Osteocyte (in vitro differentiated cells): ENCODE data around the gene CNTN5. TPM values are rescaled to one million over a fixed set of nuclear protein-coding genes. Genes with fewer than 3 reads are reported as not detected.

Source experiments
- DNase-seq: peaks from one replicate; pipeline ENCODE4 v3.0.0; 2021; ENCODE audit warnings: mixed read lengths; ENCODE audit not compliant: unreplicated experiment; ENCODE audit errors: extremely low spot score
- H3K27ac Mint-ChIP-seq: one replicate; pipeline ENCODE4 v1.8.0; 2021; ENCODE audit warnings: mild to moderate bottlenecking, mixed read lengths; ENCODE audit not compliant: unreplicated experiment
- H3K27me3 Mint-ChIP-seq: one replicate; pipeline ENCODE4 v1.8.0; 2021; ENCODE audit warnings: mixed read lengths; ENCODE audit not compliant: unreplicated experiment
- H3K36me3 Mint-ChIP-seq: one replicate; pipeline ENCODE4 v1.8.0; 2021; ENCODE audit warnings: mixed read lengths; ENCODE audit not compliant: unreplicated experiment
- H3K4me1 Mint-ChIP-seq: one replicate; pipeline ENCODE4 v1.8.0; 2021; ENCODE audit warnings: mixed read lengths; ENCODE audit not compliant: unreplicated experiment
- H3K4me3 Mint-ChIP-seq: one replicate; pipeline ENCODE4 v1.8.0; 2021; ENCODE audit warnings: mild to moderate bottlenecking, moderate library complexity, mixed read lengths; ENCODE audit not compliant: unreplicated experiment
- H3K9me3 Mint-ChIP-seq: one replicate; pipeline ENCODE4 v1.8.0; 2021; ENCODE audit warnings: mixed read lengths; ENCODE audit not compliant: unreplicated experiment
- total RNA-seq: library from RNA; stranded (reverse); gene quantifications from 2 replicates; pipeline ENCODE4 v1.2.1, GENCODE V29; 2021
- TF ChIP-seq, protein P1 (sequence below): fragments of 200-600 bp; sonication (generic); IDR thresholded peaks from 2 replicates; pipeline ENCODE4 v1.5.0; 2021; ENCODE audit warnings: antibody characterized with exemption, mild to moderate bottlenecking, moderate library complexity

The CNTN5 gene
- total RNA-seq, 1 donor from 2014 or later = 0.30 TPM

DNA sequence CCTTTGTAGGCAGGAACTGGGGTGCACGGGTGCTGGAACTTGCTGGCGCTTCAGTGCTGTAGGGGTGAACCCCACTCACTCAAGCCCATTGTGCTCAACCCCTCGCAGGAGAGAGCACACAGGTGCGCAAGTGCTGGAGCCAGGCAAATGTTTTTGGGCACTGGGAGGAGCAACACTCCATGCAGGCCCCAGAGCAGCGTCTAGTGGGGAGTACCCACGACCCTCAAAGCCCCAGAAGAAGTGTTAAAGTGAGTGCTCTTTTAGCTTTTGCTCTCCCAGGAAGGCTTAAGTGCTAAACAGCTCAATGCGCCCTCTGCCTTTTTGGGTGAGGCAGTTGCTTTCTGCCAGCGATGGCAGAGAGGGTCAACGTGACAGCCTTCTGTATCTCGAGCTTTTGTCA, 1384.2 kb downstream of the CNTN5 start:
- Mint-ChIP-seq H3K9me3 (peaks cover 23% of the 10 kb centered on the region), H3K4me1 (peaks cover 5% of the 10 kb centered on the region), H3K4me3 (no peak overlapping the region), H3K27ac (no peak overlapping the region), H3K36me3 (no peaks in the 10 kb centered on the region), H3K27me3 (no peaks in the 10 kb centered on the region)
- TF ChIP-seq, protein P1, sequence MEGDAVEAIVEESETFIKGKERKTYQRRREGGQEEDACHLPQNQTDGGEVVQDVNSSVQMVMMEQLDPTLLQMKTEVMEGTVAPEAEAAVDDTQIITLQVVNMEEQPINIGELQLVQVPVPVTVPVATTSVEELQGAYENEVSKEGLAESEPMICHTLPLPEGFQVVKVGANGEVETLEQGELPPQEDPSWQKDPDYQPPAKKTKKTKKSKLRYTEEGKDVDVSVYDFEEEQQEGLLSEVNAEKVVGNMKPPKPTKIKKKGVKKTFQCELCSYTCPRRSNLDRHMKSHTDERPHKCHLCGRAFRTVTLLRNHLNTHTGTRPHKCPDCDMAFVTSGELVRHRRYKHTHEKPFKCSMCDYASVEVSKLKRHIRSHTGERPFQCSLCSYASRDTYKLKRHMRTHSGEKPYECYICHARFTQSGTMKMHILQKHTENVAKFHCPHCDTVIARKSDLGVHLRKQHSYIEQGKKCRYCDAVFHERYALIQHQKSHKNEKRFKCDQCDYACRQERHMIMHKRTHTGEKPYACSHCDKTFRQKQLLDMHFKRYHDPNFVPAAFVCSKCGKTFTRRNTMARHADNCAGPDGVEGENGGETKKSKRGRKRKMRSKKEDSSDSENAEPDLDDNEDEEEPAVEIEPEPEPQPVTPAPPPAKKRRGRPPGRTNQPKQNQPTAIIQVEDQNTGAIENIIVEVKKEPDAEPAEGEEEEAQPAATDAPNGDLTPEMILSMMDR = no peak
- DNase-seq = no peak
